NCI-H510A treated with DMSO at 0.1 percent for 48 hours (cell line): ENCODE measurements around the gene GPR37L1.
A peak's percentile ranks its signal among the peaks of the same experiment; 100 is the strongest.
"Not testable (repeated sequence)": the region's sequence is repeated elsewhere in the genome, so short reads cannot be mapped to it uniquely, and the experiment has no call there.

Experiments
- DNase-seq: peaks from one replicate; lab custom pipeline; 2025; lab: John Stamatoyannopoulos, UW

Gene GPR37L1

DNA sequence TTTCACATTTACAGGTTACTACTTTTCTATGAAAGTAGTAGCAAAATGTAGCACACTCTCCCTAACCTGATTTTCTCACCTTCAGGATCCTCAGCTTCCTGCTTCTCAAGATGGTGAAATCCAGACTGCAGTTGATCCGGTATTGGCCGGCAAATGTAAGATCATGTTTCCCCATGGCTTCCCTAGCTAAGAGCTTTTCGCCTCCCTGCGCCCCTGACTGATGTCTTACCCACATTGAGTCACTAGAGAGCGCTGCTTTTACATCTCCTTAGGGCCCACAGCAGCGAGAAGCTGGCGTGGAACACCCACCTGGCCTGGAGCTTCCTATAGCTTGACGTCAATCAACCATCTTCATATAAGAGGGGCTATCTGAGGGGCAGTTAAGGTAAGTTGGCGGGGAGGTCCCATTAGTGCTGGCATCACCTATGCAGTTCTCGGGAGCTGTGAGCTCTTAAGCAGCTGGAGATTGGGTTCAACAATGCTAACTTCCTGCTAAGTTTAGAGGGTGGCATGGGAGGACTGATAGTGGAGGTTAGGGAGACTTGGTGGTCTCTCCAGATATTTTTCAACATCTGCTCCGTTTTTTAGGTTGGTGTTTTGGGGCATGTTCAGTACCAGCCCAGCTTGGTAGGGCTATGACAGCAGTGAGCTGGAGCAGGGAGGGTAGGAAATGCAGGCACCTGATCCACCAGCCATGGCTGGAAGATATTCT, 32.2 kb downstream of the GPR37L1 start:
- DNase-seq: peak; percentile 81

DNA sequence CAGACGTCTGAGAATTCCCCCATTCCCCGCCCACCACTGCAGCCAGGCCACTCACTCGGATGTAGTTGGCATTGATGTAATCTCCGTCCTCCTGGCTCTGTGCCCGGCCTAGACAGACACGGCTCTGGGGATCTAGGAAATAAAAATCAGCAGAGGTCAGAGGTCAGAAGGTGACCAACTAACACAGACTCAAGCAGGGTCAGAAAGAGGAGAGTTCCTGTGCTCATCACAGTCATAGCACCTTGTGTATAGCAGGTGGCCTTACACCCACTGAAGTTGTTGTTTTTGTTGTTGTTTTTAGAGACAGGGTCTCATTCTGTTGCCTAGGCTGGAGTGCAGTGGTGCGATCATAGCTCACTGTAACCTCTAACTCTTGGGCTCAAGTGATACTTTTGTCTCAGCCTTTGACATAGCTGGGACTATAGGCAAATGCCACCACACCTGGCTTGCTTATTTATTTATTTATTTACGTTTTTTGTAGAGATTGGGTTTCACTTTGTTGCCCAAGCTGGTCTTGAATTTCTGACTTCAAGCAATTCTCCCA, 32.8 kb downstream of the GPR37L1 start:
- DNase-seq: peak; percentile 11

DNA sequence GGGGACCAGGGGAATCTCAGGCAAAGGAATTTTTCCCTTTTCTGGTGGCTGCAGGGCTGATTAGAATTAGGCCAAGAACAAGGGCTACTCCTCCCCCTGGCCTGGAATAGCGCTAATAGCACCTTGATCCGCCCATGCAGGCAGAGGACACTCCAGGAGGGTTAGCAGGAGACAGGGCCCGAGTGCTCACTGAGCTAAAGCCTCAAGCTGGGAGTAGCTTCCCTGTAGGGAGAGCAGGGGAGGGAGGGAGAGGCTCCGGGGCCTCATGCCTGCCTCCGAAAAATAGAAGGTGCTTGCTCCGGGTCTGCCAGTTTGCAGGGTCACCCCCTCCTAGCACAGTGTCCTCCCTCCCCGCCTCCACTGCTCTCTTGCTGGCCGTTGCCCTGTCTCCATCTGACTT, 33.9 kb downstream of the GPR37L1 start:
- no peak for DNase-seq

DNA sequence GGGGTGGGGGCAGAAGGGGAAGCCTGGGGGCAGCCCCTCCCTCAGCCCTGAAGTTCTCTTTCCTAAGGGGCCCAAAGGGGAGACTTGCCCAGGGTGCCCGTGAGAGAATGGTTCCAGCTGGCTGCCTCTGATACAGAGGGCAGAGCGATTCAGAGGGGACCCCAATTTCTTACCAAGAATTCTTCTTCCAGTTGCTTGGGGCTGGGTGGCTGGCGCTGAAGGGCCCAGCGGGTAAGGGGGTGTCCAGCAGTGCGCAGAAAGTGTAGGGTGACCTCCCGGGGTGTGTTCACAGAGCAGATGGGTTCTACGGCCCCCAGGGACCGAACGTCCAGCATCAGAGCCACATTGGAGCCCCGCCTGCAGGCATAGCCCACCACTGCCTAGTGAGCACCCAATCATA, 35.2 kb downstream of the GPR37L1 start:
- no peak for DNase-seq

- no peak for DNase-seq
These were observed 36.3 kb downstream of the GPR37L1 start for GRCh38 chr1:202158810-202159533.

DNA sequence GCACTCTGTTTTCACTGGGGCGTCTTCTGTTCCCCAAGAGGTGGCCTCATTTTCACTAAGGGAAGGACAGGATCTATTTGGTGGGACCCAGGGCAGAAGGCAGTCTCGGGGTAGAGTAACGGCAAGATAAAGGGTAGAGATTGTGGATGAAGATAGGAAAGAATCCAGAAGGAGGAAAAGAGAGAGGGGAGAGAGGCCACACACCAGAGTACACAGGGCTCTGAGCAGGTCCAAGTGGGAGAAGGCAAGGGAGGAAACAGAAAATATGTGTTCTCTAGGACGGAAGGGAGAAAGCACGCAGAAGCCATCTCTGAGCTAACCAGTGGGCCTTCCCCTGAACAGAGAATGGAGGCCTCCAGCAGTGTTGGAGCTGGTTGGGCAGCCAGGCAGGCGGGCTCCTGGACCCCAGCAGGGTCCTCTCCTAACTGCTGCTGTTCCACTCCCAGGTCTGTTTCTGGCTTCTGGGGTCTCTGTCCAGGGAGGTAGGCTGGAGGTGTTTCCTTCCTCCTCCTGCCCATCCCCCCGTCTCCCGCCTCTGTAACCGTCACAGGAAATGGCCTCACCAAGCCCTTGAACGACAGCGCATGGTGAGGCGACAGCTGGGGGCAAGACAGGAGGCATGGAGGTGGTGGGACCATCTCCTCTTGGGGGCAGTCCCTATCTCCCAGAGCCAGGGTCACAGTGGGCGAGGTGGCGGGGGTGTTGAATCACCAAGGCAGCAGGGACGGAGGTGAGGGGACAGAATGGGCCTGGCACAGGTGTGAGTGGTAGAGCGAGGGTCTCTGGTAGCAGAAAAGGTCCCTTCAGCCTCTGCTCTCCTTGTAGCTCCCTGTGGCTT, 37.0 kb downstream of the GPR37L1 start:
- no peak for DNase-seq

- DNase-seq: no peak
These were observed 37.7 kb downstream of the GPR37L1 start, which contains the start of gene PTPN7 for GRCh38 chr1:202160377-202160940. PTPN7 (minus strand) TSS chr1:202160602; CDS start chr1:202159402, 1,200 bp downstream.

DNA sequence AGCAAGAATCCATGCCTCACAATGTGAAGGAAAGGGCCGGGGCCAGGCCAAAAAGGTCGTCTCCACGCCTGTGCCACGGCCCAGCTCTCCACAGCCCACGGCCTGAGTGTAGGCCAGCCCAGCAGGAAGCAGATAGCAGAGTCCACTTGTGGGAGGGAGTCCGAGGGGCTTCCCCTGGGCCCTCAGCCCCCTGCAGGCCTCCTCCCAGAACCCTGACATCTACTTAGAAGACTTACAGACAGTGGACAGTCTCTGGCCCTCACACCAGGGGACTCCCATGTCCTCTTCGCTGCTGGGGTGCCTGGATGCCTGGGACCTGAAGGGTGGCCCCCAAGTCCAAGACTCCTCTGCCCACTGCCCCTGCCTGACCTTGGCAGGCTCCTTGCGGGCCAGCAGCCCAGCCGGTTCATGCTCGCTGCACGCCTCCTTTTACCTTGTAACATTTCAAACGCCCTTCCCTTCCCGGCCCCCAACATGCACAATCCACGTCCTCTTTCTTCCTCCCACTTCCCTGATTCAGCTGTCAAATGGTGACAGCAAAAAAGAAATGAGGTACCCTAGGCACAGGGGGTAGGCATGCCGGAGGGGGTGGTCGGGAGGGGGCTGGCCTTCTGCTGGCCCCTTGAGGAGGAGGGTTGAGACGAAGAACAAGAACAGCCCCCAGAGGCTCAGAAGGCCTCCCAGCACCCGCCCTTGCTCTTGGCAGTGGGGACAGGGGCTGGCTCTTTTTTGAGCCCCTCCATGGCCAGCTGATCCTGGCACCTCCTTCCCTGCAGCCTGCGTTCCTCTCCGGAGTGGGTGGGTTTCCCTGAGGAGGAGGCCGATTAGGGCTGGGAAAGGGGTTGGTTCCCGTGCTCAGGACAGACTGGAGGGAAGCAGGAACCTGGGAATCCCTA, 38.7 kb downstream of the GPR37L1 start:
- no peak for DNase-seq

GRCh38 chr1:202162047-202162417, 39.3 kb downstream of the GPR37L1 start:
- DNase-seq: no peak

- DNase-seq: no peak
These were observed 39.9 kb downstream of the GPR37L1 start for GRCh38 chr1:202162418-202163280.

- DNase-seq: no peak
These were observed 40.9 kb downstream of the GPR37L1 start for GRCh38 chr1:202163281-202164270.

DNA sequence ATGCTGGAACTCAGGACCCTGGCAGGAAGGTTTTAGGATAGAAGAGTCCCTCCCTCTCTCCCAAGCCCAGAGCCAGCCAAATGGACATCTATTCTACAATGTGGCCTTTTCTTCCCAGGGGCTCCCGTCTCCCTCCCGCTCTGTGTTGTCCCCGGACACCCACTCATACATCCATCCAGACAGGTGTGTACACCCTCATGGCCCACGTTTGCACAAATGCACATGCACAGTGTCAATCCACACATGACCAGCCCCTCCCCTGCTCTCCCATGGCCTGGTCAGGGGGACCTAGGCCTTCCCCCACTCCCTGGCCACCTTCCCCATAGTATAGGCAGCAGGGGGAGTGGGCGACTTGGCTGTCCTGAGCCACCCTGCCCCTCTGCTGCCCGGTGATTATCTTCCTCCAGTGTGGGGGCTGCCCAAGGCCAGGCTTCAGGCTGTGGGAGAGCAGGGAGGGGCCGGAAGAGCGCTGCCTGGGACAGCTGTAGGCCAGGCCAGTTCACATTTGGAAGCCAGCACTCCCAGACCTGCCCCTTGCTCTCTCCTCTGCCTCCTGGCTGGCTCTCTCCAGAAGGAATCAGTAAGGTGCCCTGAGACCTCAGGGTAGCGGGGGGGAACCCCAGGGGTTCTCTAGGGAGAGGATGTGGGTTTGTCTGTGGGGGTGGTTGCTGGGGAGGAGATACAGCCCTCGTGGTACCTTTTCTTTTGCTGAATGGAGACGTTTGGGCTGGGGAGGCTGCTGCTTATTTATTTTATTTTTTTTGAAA, 41.7 kb downstream of the GPR37L1 start:
- DNase-seq: no peak

DNA sequence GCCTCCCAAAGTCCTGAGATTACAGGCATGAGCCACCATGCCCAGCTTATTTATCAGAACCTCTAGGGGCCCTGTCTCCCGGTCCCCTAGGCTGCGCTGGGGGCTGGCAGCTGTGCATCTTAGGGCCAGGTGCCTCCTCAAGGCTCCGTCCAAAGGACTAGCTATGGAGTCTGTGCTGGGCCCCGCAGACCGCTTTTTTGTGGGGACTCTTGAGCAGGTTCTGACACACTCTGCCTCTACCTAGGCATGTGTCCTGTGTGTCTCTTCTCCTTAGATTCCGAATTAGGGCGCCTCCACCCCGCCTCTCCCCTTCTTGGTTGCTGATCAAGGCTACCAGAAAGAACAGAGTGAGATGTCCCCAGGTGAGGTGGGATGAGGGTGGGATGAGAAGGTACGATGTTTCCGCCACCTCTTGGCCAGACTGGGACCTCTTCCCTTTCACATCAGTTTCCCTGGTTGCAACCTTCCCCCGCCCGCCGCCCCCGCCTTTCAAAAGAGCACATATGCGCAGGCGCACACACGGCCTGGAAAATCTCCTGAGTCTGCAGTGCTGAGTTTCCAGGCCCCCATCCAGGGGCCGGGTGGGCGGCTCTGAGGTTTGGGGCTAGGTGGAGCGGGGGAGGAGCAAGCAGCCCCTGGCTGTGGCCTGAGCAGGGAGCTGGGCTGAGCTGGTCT, 42.7 kb downstream of the GPR37L1 start:
- no peak for DNase-seq

DNA sequence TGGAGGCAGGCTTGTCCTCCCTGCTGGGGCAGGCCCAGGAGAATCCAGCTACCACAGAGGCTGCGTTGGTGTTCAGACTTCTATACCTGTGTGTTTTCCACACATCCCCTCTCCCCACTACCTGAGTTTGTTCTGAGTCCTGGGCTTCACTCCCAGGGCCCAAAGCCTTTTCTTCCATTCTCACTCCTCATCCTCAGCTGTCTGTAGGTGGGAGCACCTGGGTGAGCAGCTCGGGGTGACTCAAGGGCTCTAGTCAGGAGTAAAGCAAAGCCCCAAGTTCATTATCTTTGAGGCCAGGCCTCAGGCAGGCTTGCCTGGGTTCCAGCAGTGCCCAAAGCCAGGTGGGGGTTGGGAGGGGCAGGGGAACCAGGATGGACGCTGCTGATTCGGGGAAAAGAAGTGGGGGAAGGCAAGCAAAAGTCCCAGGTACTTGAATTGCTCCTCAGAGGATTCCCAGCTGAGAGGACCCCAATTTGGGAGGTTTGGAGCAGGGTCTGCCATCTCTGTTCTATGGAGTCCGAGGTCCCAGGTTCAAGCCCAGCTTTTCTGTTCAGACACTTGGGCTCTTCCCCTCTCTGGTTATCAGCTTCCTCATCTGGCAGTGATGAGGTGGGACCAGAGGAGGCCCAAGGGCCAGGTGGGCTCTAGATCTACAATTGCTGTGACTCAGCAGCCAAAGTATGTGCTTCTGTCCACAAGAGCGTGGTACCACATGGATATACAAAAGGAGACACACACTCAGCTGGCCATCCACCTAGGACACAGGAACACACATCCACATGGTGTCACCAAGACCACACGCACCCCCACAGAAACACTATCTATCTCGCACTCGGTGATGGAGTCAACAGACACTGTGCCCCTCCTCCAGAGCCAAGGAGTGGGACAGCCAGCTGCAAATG, 43.5 kb downstream of the GPR37L1 start:
- DNase-seq: no peak

GRCh38 chr1:202167054-202167453, 44.3 kb downstream of the GPR37L1 start:
- DNase-seq: not testable (repeated sequence)

DNA sequence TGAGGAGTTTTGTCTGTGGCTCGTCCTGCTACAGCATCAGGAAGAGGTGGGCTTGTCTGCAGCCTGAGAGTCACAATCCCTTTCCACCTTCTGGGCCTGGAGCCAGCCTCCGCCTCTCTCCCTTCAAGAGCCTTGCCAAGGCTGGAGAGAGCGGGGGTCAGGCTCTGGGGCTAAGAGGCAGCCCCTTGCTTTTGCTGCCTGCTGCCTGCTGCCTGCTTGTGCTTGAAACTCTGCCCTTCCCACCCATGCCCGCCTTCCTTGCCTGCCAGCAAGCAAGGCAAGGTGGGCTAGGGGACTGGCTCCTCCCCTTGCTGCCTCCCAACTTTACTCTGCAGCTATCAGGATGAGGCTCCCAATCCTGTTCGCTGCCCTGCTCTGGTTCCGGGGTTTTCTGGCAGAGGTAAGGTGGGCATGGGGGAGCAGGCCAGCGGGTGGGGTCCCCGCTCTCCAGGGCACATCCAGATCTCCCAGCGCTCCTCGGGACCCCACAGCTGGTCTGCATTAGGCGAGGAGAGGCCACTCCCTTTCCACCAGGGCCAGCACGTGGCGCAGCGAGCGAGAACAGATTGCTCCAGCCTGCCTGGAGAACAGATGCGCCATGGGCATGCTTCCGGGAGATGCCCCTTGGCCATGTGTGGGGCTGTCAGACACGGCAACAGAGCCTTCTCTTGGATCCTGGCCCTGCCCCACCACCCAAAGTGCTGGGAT, 45.1 kb downstream of the GPR37L1 start:
- no peak for DNase-seq
